ENCODE results near the gene TPGS2.

DNA sequence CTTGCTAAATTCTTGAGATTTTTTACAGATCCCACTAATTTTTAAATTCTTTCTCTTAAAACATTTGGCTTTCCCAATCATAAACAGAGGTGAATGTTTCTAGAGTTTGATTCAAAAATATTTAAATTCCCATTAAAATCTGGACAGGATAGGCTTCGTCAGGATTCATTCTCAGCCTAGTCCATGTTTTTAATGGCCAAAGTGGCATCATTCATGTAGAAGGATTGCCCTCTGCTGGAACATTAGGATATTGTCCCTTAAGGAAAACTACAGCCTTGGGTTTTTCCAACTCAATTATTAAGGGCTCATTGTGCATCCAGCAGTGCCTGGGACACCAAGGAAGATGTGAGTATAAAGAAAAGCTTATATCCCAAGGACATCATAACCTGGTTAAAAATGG, 71.7 kb downstream of the TPGS2 start:
- TF ChIP-seq ZNF274 (IDR thresholded peaks at IDR 0.05; ENCODE audit: low read depth, low read length), result no peak
- no peak for TF ChIP-seq SUZ12 (IDR thresholded peaks at IDR 0.05; ENCODE audit: extremely low read depth, insufficient read depth, insufficient read length)
